ENCODE results near the gene KCNK4. TPM values are rescaled to one million over a fixed set of nuclear protein-coding genes. Genes with fewer than 3 reads are reported as not detected.

KCNK4 gene
- total and polyA plus RNA-seq, 2 of the 13 experiments (the other 11 are each of a cell fraction or from before 2014, with no cell fraction given): not detected

DNA sequence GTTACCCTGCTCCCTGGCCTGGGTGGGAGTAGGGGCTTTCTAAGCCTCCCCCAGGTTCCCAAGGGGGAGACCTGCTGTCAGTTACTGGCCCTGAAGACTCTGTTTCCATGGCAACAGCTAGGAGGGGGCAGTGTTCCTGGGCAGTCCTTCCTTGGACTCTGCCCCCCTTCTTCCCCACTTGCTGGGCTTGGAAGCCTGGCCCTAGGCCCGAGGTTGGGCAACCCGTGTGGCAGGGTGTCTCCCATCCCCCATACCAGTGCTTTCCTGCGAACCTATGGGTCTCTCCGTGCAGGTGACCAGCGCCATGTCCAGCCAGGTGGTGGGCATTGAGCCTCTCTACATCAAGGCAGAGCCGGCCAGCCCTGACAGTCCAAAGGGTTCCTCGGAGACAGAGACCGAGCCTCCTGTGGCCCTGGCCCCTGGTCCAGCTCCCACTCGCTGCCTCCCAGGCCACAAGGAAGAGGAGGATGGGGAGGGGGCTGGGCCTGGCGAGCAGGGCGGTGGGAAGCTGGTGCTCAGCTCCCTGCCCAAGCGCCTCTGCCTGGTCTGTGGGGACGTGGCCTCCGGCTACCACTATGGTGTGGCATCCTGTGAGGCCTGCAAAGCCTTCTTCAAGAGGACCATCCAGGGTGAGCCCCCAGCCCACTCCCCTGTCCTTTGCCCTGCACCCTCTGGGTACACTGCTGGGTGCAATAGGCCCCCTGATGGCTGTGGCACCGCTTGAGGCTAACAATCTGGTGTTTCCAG, 15.9 kb downstream of the KCNK4 start (continued):
- no peak for TF ChIP-seq ZNF552 (CRISPR knock-in tag; IDR thresholded peaks at IDR 0.05; ENCODE audit: borderline replicate concordance)
- TF ChIP-seq BRD4 (CRISPR knock-in tag; IDR thresholded peaks at IDR 0.05): peak; percentile 38; the same call in 1 of the 2 replicates
- TF ChIP-seq ZFY (CRISPR knock-in tag; IDR thresholded peaks at IDR 0.05): peak; percentile 49; the same call in 1 of the 2 replicates
- peak; percentile 79 for TF ChIP-seq RFX1 (IDR thresholded peaks at IDR 0.05)
- no peak for TF ChIP-seq ZNF253 (CRISPR knock-in tag; IDR thresholded peaks at IDR 0.05; ENCODE audit: borderline replicate concordance)
- no peak for TF ChIP-seq ZBTB7B (CRISPR knock-in tag; IDR thresholded peaks at IDR 0.05)
- peak; percentile 13; the same call in 1 of the 2 replicates for TF ChIP-seq ELF1 (CRISPR knock-in tag; IDR thresholded peaks at IDR 0.05)
- peak; percentile 91 for TF ChIP-seq CEBPB (IDR thresholded peaks at IDR 0.05; ENCODE audit: borderline replicate concordance, low read depth, low read length)
- peak; percentile 67 for TF ChIP-seq HOXA3 (CRISPR knock-in tag; IDR thresholded peaks at IDR 0.05)
- TF ChIP-seq, protein P1, sequence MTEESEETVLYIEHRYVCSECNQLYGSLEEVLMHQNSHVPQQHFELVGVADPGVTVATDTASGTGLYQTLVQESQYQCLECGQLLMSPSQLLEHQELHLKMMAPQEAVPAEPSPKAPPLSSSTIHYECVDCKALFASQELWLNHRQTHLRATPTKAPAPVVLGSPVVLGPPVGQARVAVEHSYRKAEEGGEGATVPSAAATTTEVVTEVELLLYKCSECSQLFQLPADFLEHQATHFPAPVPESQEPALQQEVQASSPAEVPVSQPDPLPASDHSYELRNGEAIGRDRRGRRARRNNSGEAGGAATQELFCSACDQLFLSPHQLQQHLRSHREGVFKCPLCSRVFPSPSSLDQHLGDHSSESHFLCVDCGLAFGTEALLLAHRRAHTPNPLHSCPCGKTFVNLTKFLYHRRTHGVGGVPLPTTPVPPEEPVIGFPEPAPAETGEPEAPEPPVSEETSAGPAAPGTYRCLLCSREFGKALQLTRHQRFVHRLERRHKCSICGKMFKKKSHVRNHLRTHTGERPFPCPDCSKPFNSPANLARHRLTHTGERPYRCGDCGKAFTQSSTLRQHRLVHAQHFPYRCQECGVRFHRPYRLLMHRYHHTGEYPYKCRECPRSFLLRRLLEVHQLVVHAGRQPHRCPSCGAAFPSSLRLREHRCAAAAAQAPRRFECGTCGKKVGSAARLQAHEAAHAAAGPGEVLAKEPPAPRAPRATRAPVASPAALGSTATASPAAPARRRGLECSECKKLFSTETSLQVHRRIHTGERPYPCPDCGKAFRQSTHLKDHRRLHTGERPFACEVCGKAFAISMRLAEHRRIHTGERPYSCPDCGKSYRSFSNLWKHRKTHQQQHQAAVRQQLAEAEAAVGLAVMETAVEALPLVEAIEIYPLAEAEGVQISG (CRISPR knock-in tag; IDR thresholded peaks at IDR 0.05): peak; percentile 38; the same call in 1 of the 2 replicates
- TF ChIP-seq MTA1 (CRISPR knock-in tag; IDR thresholded peaks at IDR 0.05; ENCODE audit: borderline replicate concordance): 0 out of 2 replicates have a peak, but pooled peaks have one; percentile 43
- TF ChIP-seq SOX6 (IDR thresholded peaks at IDR 0.05): no peak
- peak; percentile 49 for TF ChIP-seq SOX6 (CRISPR knock-in tag; IDR thresholded peaks at IDR 0.05)
- peak; percentile 50 for TF ChIP-seq MED8 (CRISPR knock-in tag; IDR thresholded peaks at IDR 0.05; ENCODE audit: insufficient replicate concordance)
- TF ChIP-seq HDAC1 (CRISPR knock-in tag; IDR thresholded peaks at IDR 0.05): 0 out of 2 replicates have a peak, but pooled peaks have one; percentile 40
- no peak for TF ChIP-seq TRIM24 (CRISPR knock-in tag; IDR thresholded peaks at IDR 0.05)
- TF ChIP-seq SOX5 (CRISPR knock-in tag; IDR thresholded peaks at IDR 0.05; ENCODE audit: borderline replicate concordance): peak; percentile 31; the same call in 1 of the 2 replicates
- no peak for TF ChIP-seq MTA3 (CRISPR knock-in tag; IDR thresholded peaks at IDR 0.05)
- no peak for TF ChIP-seq SRSF1 (optimal IDR thresholded peaks at IDR 0.05; ENCODE audit: low read depth, low read length)
- TF ChIP-seq SKI (IDR thresholded peaks at IDR 0.05; ENCODE audit: partially characterized antibody): peak; percentile 21
- no peak for TF ChIP-seq TCF7L2 (IDR thresholded peaks at IDR 0.05; ENCODE audit: low read depth, low read length)
- no peak for TF ChIP-seq TOE1 (CRISPR knock-in tag; IDR thresholded peaks at IDR 0.05)
- peak; percentile 26; the same call in 1 of the 2 replicates for TF ChIP-seq ZNF263 (CRISPR knock-in tag; IDR thresholded peaks at IDR 0.05)
- TF ChIP-seq ZNF75D (CRISPR knock-in tag; IDR thresholded peaks at IDR 0.05; ENCODE audit: borderline replicate concordance): no peak
- TF ChIP-seq TCF7 (IDR thresholded peaks at IDR 0.05; ENCODE audit: low read depth): no peak
- peak; percentile 48 for TF ChIP-seq SAP130 (CRISPR knock-in tag; IDR thresholded peaks at IDR 0.05; ENCODE audit: low read depth)
- TF ChIP-seq, protein P2, sequence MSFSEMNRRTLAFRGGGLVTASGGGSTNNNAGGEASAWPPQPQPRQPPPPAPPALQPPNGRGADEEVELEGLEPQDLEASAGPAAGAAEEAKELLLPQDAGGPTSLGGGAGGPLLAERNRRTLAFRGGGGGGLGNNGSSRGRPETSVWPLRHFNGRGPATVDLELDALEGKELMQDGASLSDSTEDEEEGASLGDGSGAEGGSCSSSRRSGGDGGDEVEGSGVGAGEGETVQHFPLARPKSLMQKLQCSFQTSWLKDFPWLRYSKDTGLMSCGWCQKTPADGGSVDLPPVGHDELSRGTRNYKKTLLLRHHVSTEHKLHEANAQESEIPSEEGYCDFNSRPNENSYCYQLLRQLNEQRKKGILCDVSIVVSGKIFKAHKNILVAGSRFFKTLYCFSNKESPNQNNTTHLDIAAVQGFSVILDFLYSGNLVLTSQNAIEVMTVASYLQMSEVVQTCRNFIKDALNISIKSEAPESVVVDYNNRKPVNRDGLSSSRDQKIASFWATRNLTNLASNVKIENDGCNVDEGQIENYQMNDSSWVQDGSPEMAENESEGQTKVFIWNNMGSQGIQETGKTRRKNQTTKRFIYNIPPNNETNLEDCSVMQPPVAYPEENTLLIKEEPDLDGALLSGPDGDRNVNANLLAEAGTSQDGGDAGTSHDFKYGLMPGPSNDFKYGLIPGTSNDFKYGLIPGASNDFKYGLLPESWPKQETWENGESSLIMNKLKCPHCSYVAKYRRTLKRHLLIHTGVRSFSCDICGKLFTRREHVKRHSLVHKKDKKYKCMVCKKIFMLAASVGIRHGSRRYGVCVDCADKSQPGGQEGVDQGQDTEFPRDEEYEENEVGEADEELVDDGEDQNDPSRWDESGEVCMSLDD (CRISPR knock-in tag; IDR thresholded peaks at IDR 0.05; ENCODE audit: borderline replicate concordance): peak; percentile 34; the same call in 1 of the 2 replicates
- 0 out of 2 replicates have a peak, but pooled peaks have one; percentile 48 for TF ChIP-seq HIVEP1 (CRISPR knock-in tag; IDR thresholded peaks at IDR 0.05)

Data from HepG2 (cell line).